Tibial nerve (tissue), 4 donors: ENCODE measurements around the gene RFC2. TPM values are rescaled to one million over a fixed set of nuclear protein-coding genes. Genes with fewer than 3 reads are reported as not detected.

ENCODE experiments used
- DNase-seq, 2 donors: peaks; one replicate each; pipeline ENCODE4 v3.0.0-alpha.2; 2019; ENCODE audit warnings: low spot score in 2 of 2
- H3K27ac ChIP-seq, 4 donors: fragments of 200-600 bp; sonication (generic) in 3 of 4; one replicate each; pipeline ENCODE4 v1.5.1; 2017 to 2019; ENCODE audit warnings: mild to moderate bottlenecking in 1 of 4
- H3K27me3 ChIP-seq, 2 donors: fragments of 200-600 bp; sonication (generic) in 1 of 2; one replicate each; pipeline versions ENCODE4 v1.5.1 to v1.6.0; 2017 to 2019
- H3K36me3 ChIP-seq, 3 donors: fragments of 200-600 bp; sonication (generic); one replicate each; pipeline ENCODE4 v1.5.1; 2018 to 2019
- H3K4me1 ChIP-seq, 4 donors: fragments of 200-600 bp; sonication (generic) in 3 of 4; one replicate each; pipeline ENCODE4 v1.5.1; 2017 to 2019
- H3K4me3 ChIP-seq, 4 donors: fragments of 200-600 bp; sonication (generic) in 3 of 4; one replicate each; pipeline ENCODE4 v1.5.1; 2017 to 2019; ENCODE audit warnings: mild to moderate bottlenecking in 1 of 4, moderate library complexity in 1 of 4
- H3K9me3 ChIP-seq, 4 donors: fragments of 200-600 bp; sonication (generic) in 3 of 4; one replicate each; pipeline ENCODE4 v1.5.1; 2017 to 2019
- EP300 ChIP-seq, 2 donors: sonication (generic); formaldehyde crosslinking; IDR thresholded peaks; one replicate each; pipeline ENCODE4 v1.6.1; 2017; ENCODE audit warnings: antibody characterized with exemption in 2 of 2, mild to moderate bottlenecking in 1 of 2
- POLR2A ChIP-seq, 2 donors: fragments of 450-650 bp; IDR thresholded peaks; one replicate each; pipeline ENCODE4 v1.6.1; 2017; ENCODE audit warnings: antibody characterized with exemption in 2 of 2, mild to moderate bottlenecking in 2 of 2, moderate library complexity in 2 of 2
- WGBS, 2 donors: methylation state at CpG; one replicate each; pipeline ENCODE4 v1.1.5; 2018; 5-methylcytosine and 5-hydroxymethylcytosine counted together
- total RNA-seq, 4 donors: library from RNA; depleted of rRNA; stranded (reverse); fragments of >200 nt; gene quantifications; one replicate each; pipeline ENCODE4 v1.1.0, GENCODE V29; 2016
- TF ChIP-seq, protein P1 (sequence below), 5 experiments: fragments of 200-600 bp in 3 of 5; fragments of 450-650 bp in 2 of 5; sonication (generic) in 3 of 5; IDR thresholded peaks; one replicate each; pipeline ENCODE4 v1.5.1; 2016 to 2019; ENCODE audit warnings: antibody characterized with exemption in 5 of 5, mild to moderate bottlenecking in 3 of 5, moderate library complexity in 2 of 5

The RFC2 gene
- total RNA-seq, 4 donors from 2014 or later = 8.4 to 25.1 (median 14.1) TPM

GRCh38 chr7:74284781-74285259 lies 30.6 kb upstream of the RFC2 start:
- Histone ChIP-seq H3K27me3 (no peaks in the 10 kb centered on the region), H3K4me3 (no peak overlapping the region), H3K27ac (peak overlapping the region in 1 of 4 donors; percentile 62), H3K4me1 (peaks cover 0 to 19% (median 17%) of the 10 kb centered on the region in 4 donors), H3K9me3 (no peaks in the 10 kb centered on the region), H3K36me3 (no peaks in the 10 kb centered on the region)
- TF ChIP-seq, protein P1, sequence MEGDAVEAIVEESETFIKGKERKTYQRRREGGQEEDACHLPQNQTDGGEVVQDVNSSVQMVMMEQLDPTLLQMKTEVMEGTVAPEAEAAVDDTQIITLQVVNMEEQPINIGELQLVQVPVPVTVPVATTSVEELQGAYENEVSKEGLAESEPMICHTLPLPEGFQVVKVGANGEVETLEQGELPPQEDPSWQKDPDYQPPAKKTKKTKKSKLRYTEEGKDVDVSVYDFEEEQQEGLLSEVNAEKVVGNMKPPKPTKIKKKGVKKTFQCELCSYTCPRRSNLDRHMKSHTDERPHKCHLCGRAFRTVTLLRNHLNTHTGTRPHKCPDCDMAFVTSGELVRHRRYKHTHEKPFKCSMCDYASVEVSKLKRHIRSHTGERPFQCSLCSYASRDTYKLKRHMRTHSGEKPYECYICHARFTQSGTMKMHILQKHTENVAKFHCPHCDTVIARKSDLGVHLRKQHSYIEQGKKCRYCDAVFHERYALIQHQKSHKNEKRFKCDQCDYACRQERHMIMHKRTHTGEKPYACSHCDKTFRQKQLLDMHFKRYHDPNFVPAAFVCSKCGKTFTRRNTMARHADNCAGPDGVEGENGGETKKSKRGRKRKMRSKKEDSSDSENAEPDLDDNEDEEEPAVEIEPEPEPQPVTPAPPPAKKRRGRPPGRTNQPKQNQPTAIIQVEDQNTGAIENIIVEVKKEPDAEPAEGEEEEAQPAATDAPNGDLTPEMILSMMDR (IDR thresholded peaks at IDR 0.05) = no peak
- TF ChIP-seq POLR2A (IDR thresholded peaks at IDR 0.05) (no peak), EP300 (IDR thresholded peaks at IDR 0.05) (no peak)
- no peak for DNase-seq
- 55 to 65% methylated on average over 9 of the region's 9 CpGs for WGBS, 2 donors

DNA sequence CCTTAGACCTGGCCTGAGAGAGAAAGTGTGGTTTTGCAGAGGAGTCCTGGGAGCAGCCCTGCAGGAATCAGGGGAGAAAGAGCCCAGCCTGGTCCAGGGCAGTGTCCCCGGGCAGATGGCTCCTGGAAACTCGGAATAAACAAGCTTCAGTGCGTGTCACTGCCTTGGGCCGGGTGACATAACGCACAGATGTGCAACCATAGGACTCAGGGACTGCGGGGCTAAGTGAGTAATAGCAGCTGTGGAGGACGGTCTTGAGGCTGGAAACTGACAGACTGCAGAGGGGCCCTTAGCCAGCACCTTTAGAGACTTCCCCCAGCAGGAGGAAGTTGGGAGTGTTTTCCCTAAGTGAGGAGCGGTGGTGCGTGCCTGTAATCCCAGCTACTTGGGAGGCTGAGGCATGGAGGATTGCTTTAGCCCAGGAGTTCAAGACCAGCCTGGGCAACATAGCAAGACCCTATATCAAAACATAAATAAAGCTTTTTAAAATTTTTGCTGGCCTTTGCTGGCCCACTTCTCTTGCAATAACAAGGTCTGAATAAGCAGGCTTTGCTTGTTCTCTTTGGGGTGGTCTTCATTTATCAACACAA lies 29.8 kb upstream of the RFC2 start:
- WGBS, 2 donors = 76 to 78% methylated on average over 9 of the region's 9 CpGs
- H3K27me3 ChIP-seq = no peaks in the 10 kb centered on the region
- H3K36me3 ChIP-seq = no peaks in the 10 kb centered on the region
- peak overlapping the region in 1 of 4 donors; percentile 62 for H3K27ac ChIP-seq
- DNase-seq = no peak
- H3K9me3 ChIP-seq = no peaks in the 10 kb centered on the region
- no peak overlapping the region for H3K4me3 ChIP-seq
- peaks cover 0 to 27% (median 23%) of the 10 kb centered on the region in 4 donors for H3K4me1 ChIP-seq
- TF ChIP-seq EP300 (IDR thresholded peaks at IDR 0.05) = no peak
- TF ChIP-seq, protein P1 (IDR thresholded peaks at IDR 0.05) = no peak

DNA sequence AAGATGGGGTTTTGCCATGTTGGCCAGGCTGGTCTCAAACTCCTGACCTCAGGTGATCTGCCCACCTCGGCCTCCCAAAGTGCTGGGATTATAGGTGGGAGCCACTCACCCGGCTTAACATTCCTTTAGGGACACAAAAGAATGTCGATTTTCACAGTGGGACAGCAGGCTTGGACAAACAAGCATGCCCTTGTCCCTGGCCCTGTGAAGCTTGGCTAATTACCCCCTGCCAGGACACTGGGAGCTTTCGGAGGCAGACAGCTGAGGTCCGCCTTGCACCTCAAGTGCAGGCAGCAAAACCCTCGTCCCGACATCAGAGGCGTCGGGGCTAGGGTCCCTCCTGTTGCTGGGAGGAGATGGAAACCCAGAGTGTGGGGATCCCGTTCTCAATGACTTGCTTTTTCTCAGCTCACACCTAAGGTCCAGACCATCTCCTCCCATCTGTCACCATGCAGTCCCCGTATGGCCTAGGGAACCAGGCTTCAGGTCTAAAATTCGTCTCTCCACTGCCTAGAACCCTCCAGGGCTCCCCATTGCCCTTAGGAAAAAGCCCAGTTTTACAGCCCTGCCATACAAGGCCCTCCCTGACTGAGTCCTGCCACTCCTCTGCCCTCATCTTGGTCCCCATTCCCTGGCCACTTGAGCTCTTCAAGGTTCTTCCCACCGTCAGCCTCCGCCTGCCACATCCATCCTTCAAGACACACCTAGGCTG lies 28.7 kb upstream of the RFC2 start:
- no peak for DNase-seq
- H3K27me3 ChIP-seq = no peaks in the 10 kb centered on the region
- H3K4me3 ChIP-seq = no peak overlapping the region
- no peak overlapping the region for H3K27ac ChIP-seq
- no peaks in the 10 kb centered on the region for H3K9me3 ChIP-seq
- no peaks in the 10 kb centered on the region for H3K36me3 ChIP-seq
- peaks cover 0 to 18% (median 13%) of the 10 kb centered on the region in 4 donors for H3K4me1 ChIP-seq
- 74% methylated on average over 12 to 14 of the region's 14 CpGs for WGBS, 2 donors
- TF ChIP-seq POLR2A (IDR thresholded peaks at IDR 0.05) = no peak
- TF ChIP-seq, protein P1 (IDR thresholded peaks at IDR 0.05) = no peak
- no peak for TF ChIP-seq EP300 (IDR thresholded peaks at IDR 0.05)

DNA sequence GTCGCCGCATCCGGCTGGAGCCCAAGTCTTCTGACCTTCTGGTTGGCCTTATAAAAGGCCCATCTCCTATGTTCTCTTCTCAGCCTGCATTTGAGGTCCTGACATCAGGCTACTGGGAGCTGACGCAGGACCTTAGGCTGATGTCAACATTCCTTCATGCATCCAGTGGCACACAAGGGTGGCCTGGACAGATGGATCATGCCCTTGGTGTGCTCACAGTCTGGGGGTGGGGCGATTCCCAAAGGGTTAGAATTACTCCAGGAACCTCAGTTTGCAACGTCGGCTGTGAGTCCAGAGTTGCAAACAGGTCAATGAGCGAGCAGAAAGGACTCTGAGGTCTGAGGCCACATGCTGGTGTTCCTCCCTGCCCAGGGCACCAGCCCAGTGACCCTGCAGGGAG lies 26.8 kb upstream of the RFC2 start:
- H3K4me1 ChIP-seq = peaks cover 0 to 18% (median 13%) of the 10 kb centered on the region in 4 donors
- H3K4me3 ChIP-seq = no peak overlapping the region
- 71 to 75% methylated on average over 8 of the region's 8 CpGs for WGBS, 2 donors
- H3K9me3 ChIP-seq = no peaks in the 10 kb centered on the region
- no peaks in the 10 kb centered on the region for H3K27me3 ChIP-seq
- no peak for DNase-seq
- H3K36me3 ChIP-seq = no peaks in the 10 kb centered on the region
- H3K27ac ChIP-seq = peak overlapping the region in 2 of 4 donors; percentile 21 to 90
- TF ChIP-seq EP300 (IDR thresholded peaks at IDR 0.05) = no peak
- TF ChIP-seq POLR2A (IDR thresholded peaks at IDR 0.05) = no peak
- TF ChIP-seq, protein P1 (IDR thresholded peaks at IDR 0.05) = no peak

DNA sequence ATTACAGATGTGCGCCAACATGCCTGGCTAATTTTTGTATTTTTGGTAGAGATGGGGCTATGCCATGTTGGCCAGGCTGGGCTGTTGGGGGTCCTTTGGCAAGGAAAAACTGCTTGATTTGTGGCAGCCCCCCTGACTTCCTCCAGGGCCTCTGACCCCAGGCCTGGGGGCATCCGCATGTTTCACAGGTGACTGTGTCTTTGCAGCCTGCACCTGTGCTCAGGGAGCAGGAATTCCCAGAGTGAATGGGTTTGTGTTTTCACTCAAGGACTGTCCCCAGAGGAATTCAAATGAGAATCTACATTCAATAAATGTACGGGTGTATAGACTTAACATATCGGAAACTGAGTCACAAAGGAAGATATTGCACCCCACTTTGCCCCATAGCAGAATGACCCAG lies 23.4 kb upstream of the RFC2 start:
- H3K4me3 ChIP-seq = no peak overlapping the region
- H3K27me3 ChIP-seq = no peaks in the 10 kb centered on the region
- no peak for DNase-seq
- peaks cover 0 to 22% (median 18%) of the 10 kb centered on the region in 4 donors for H3K4me1 ChIP-seq
- WGBS, 2 donors = 95 to 99% methylated on average over 4 of the region's 4 CpGs
- no peaks in the 10 kb centered on the region for H3K9me3 ChIP-seq
- no peaks in the 10 kb centered on the region for H3K36me3 ChIP-seq
- TF ChIP-seq, protein P1 (IDR thresholded peaks at IDR 0.05) = no peak
- TF ChIP-seq POLR2A (IDR thresholded peaks at IDR 0.05) = no peak
- TF ChIP-seq EP300 (IDR thresholded peaks at IDR 0.05) = no peak
- no peak overlapping the region for H3K27ac ChIP-seq
